ENCODE data around the gene RSPO3.
"Not testable (repeated sequence)": the region's sequence is repeated elsewhere in the genome, so short reads cannot be mapped to it uniquely, and the experiment has no call there.

Gene RSPO3

GRCh38 chr6:127204281-127204680 lies 85.8 kb downstream of the RSPO3 start:
- no peak for DNase-seq (ENCODE audit: low read depth)

- no peak for DNase-seq (ENCODE audit: low read depth)
Observed at GRCh38 chr6:127205036-127205435, 86.6 kb downstream of the RSPO3 start.

DNA sequence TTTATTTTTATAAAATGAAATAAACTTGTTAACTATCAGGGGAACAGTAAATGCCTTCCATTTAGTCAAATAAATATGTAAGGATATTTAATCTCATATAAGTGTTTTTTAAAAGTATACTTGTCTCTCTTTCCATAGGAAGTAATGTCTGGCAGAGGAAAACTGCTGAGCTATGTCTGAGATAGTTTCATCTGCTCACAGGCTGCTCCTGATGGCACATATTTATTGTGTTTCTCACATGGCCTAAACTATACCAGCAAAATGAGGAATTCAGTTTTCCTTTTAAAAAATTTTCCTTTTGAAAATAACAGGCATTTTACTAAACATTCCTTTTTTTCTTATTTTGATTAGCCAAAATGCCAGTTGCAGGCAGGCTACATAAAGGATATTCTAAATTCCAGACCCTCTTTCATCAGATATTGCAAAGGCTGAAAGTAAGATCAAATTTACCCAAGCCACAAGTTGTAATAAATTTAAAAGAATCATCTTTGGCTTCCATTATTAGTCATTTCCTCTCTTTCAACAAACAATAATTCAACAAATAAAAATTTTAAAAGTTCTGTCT lies 88.1 kb downstream of the RSPO3 start:
- no peak for DNase-seq (ENCODE audit: low read depth)

DNA sequence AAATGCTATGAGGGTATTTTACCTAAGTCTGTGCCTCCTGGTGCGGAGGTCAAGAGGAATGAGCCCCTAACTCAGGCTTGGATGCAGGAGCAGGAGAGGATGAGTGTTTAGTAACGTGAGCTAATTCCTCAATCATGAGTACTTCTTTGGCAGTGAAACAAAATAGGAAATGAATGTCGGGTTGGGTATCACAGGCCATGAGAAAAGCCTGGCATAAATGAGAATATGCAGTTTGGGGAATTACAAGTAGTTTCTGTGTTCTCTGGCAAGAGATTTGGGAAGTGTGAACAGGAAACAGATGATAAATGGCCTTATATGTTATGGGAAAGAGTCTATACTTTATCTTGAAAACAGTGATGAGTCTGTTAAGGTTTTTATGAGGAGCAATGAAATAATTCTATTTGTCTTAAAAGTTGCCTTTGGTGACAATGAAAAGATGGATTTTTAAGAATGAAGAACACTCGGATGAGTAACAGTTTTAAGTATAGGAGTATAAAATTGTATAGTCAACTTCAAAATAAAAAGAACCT lies 89.2 kb downstream of the RSPO3 start:
- DNase-seq (ENCODE audit: low read depth): no peak

DNA sequence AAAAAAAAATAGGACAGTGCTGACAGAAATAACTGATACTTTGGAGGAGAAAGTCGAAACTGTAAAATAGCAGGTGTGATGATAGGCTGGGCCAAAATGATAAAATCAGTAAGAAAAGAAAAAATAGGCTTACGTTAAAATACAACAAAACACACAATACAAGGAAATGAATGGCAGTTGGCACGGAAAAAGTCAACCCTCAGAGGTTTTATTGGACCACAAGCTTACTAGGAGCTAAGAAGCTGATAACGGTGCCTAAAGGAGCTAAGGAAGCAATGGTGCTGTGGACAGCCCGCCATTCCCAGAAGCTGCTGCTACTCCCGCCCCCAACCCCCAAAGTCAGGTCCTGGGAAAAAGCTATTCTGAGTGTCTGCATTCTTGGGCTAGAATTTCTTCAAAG lies 92.3 kb downstream of the RSPO3 start:
- no peak for DNase-seq (ENCODE audit: low read depth)

GRCh38 chr6:127212376-127212775 lies 93.9 kb downstream of the RSPO3 start:
- no peak for DNase-seq (ENCODE audit: low read depth)

GRCh38 chr6:127214032-127214431 lies 95.6 kb downstream of the RSPO3 start:
- not testable (repeated sequence) for DNase-seq (ENCODE audit: low read depth)

DNA sequence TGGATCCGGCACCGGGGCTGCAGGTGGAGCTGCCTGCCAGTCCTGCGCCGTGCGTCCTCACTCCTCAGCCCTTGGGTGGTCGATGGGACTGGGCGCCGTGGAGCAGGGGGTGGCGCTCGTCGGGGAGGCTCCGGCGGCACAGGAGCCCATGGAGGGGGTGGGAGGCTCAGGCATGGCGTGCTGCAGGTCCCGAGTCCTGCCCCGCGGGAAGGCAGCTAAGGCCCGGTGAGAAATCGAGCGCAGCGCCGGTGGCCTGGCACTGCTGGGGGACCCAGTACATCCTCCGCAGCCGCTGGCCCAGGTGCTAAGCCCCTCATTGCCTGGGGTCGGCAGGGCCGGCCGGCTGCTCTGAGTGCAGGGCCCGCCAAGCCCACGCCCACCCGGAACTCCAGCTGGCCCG lies 96.1 kb downstream of the RSPO3 start:
- not testable (repeated sequence) for DNase-seq (ENCODE audit: low read depth)

DNA sequence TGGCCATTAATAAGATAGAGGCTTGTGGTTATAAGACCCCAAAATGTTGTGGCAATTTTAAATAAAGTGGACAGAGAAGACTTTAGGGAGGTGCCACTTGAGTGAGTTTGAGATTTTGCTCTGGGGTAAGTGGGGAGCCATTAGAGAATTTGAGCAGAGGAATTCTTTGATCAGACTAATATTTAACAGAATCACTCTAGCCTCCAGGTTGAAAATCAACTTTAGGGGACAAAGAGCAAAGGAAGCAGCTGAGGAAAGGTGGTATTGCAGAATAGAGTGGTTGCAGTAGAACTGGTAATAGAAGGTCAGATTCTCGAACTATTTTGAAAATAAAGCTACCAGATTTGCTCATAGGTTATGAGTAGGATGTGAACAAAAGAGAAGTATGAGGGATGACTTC lies 97.5 kb downstream of the RSPO3 start:
- no peak for DNase-seq (ENCODE audit: low read depth)

GRCh38 chr6:127216810-127217789 lies 98.6 kb downstream of the RSPO3 start:
- no peak for DNase-seq (ENCODE audit: low read depth)

- no peak for DNase-seq (ENCODE audit: low read depth)
Observed at GRCh38 chr6:127219869-127220268, 101.4 kb downstream of the RSPO3 start.

GRCh38 chr6:127221201-127221600 lies 102.7 kb downstream of the RSPO3 start:
- no peak for DNase-seq (ENCODE audit: low read depth)

DNA sequence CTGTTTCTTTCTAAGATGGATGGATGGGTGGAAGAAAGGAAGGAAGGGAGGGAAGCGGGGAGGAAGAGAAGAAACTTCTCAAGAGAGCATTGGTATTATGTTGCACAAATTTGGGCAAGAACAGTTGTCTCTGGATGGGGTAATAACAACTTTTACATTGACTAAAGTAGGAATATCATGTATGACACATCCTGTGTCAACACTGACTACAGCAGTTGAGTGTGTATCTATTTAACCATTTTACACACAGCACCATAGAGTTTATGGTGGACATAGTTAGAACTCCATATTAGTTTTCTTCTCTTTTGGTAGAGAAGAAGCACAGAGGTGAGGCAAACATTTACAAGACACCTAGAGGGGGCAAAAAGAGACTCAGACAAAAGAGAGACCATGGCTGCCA lies 103.9 kb downstream of the RSPO3 start:
- DNase-seq (ENCODE audit: low read depth): no peak

DNA sequence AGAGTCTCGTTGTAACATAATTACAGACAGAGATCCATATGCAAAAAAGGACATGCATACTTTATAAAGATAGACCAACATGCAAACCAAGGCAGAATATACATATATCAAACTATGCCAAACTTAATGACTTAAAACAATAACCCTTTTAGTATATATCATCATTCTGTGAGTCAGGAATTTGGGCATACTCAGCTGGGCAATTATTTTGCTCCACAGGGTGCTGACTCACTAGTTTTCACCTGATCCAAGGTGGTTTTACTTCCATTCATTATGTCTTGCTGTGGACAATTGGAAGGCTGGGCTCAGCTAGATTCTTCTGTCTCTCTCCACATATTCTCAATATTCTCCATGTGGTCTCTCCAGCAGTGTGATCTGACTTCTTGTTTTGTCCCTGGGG lies 107.0 kb downstream of the RSPO3 start:
- no peak for DNase-seq (ENCODE audit: low read depth)

GRCh38 chr6:127233819-127234218 lies 115.3 kb downstream of the RSPO3 start:
- DNase-seq (ENCODE audit: low read depth): not testable (repeated sequence)

DNA sequence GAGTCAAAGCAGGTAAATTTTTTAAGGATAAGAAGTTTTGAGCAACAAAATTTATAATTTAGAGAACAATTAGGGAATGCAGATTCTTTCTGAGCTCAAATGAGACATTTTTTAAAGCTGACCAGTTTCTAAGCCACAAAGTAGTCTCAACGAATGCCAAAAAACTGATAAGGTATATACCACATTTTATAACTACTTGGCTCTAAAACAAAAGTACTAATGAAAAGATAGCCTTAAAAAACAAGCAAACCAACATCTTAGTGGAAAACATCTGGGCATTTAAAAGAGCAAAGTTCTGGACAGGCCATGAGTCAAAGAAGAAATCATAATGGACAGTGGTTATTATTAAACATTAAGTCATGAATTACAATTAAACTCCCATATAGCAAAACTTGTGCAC lies 125.0 kb downstream of the RSPO3 start:
- no peak for DNase-seq (ENCODE audit: low read depth)

Data from stimulated activated CD8-positive, alpha-beta memory T cell treated with anti-CD3 and anti-CD28 coated beads, Interleukin-12 subunit alpha, Interleukin-12 subunit beta, amount 100 ng/mL, for 4 hours (primary cell).